Breast epithelium (tissue), 3 donors: ENCODE data around the gene TRAIP.

Experiments used
- POLR2A ChIP-seq: fragments of 450-650 bp; IDR thresholded peaks from one replicate; pipeline ENCODE4 v1.6.1; 2016; ENCODE audit warnings: antibody characterized with exemption, mild to moderate bottlenecking, moderate library complexity
- POLR2AphosphoS5 ChIP-seq, 3 donors: sonication (generic); formaldehyde crosslinking; IDR thresholded peaks; one replicate each; pipeline ENCODE4 v1.6.1; 2017; ENCODE audit warnings: antibody characterized with exemption in 3 of 3

DNA sequence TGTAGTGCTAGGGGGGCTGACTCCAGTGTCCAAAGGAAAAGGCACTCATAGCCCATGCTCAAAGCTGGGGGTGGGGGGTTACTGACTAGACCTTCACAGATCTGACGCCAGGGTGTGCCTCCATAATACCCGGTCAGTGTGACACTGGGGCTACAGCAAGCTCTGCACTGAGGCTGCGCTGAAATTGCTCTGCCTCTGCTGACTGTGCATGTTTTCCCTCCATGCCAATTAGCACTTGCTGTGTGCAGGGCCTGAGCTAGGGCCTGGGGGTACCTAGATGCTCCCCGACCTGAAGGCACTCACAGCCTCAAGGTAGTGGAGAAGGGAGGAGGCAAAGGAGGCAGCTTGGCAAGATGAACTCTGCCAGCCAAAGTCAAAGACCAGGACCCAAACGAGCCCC lies 8.1 kb upstream of the TRAIP start:
- TF ChIP-seq POLR2AphosphoS5 (IDR thresholded peaks at IDR 0.05) (no peak), POLR2A (no peak)
